Upper lobe of left lung (tissue), 6 donors: ENCODE results near the gene FLYWCH1. TPM values are rescaled to one million over a fixed set of nuclear protein-coding genes. Genes with fewer than 3 reads are reported as not detected.
A peak's percentile ranks its signal among the peaks of the same experiment; 100 is the strongest.

ENCODE experiments used
- ATAC-seq, 2 donors: fragments of 200-7000 bp; cut with Tn5 transposase; one replicate each; pipeline ENCODE4 v1.9.1; 2022; ENCODE audit warnings: mild to moderate bottlenecking in 2 of 2, moderate library complexity in 2 of 2; ENCODE audit not compliant: low FRiP score in 2 of 2
- DNase-seq, 2 donors: peaks; one replicate each; pipeline ENCODE4 v3.0.0-alpha.2; 2019 to 2020
- H3K27ac ChIP-seq, 4 donors: fragments of 200-600 bp; sonication (generic); one replicate each; pipeline ENCODE4 v1.5.1; 2016 to 2019
- H3K27me3 ChIP-seq, 4 donors: fragments of 200-600 bp; sonication (generic); one replicate each; pipeline ENCODE4 v1.5.1; 2017 to 2019
- H3K36me3 ChIP-seq, 4 donors: fragments of 200-600 bp; sonication (generic); one replicate each; pipeline ENCODE4 v1.5.1; 2016 to 2019
- H3K4me1 ChIP-seq, 4 donors: fragments of 200-600 bp; sonication (generic); one replicate each; pipeline ENCODE4 v1.5.1; 2018 to 2019
- H3K4me3 ChIP-seq, 4 donors: fragments of 200-600 bp; sonication (generic); one replicate each; pipeline ENCODE4 v1.5.1; 2017 to 2019; ENCODE audit warnings: mild to moderate bottlenecking in 2 of 4, moderate library complexity in 1 of 4
- H3K9me3 ChIP-seq, 4 donors: fragments of 200-600 bp; sonication (generic); one replicate each; pipeline ENCODE4 v1.5.1; 2018 to 2019
- CTCF ChIP-seq, 6 experiments: fragments of 450-650 bp in 4 of 6; fragments of 200-600 bp in 2 of 6; sonication (generic) in 2 of 6; IDR thresholded peaks; one replicate each; pipeline ENCODE4 v1.5.1; 2016 to 2019; ENCODE audit warnings: antibody characterized with exemption in 6 of 6
- EP300 ChIP-seq, 4 donors: sonication (generic); formaldehyde crosslinking; IDR thresholded peaks; one replicate each; pipeline ENCODE4 v1.5.1; 2017; ENCODE audit warnings: antibody characterized with exemption in 4 of 4, control low read depth in 2 of 4
- POLR2A ChIP-seq, 4 donors: fragments of 450-650 bp; IDR thresholded peaks; one replicate each; pipeline ENCODE4 v1.5.1; 2016 to 2017; ENCODE audit warnings: antibody characterized with exemption in 4 of 4, mild to moderate bottlenecking in 2 of 4
- POLR2AphosphoS5 ChIP-seq, 2 donors: sonication (generic); formaldehyde crosslinking; IDR thresholded peaks; one replicate each; pipeline ENCODE4 v1.5.1; 2017; ENCODE audit warnings: antibody characterized with exemption in 2 of 2
- WGBS, 2 donors: methylation state at CpG; one replicate each; pipeline ENCODE4 v1.1.5; 2017 to 2018; 5-methylcytosine and 5-hydroxymethylcytosine counted together
- total RNA-seq, 6 donors: library from RNA; depleted of rRNA in 4 of 6; stranded (reverse); fragments of >200 nt in 4 of 6; gene quantifications; one replicate each; pipeline versions ENCODE4 v1.1.0 to v1.2.1, GENCODE V29; 2016 to 2021
- donor health status: DM: no; HTN: no; CAD: no; lungs with moderate emphysema.
- donor health status: DM: no; HTN: yes; CAD: no; lungs with severe emphysema.

Gene FLYWCH1
- total RNA-seq, 6 donors from 2014 or later: 19.3 to 162 (median 43.4) TPM

DNA sequence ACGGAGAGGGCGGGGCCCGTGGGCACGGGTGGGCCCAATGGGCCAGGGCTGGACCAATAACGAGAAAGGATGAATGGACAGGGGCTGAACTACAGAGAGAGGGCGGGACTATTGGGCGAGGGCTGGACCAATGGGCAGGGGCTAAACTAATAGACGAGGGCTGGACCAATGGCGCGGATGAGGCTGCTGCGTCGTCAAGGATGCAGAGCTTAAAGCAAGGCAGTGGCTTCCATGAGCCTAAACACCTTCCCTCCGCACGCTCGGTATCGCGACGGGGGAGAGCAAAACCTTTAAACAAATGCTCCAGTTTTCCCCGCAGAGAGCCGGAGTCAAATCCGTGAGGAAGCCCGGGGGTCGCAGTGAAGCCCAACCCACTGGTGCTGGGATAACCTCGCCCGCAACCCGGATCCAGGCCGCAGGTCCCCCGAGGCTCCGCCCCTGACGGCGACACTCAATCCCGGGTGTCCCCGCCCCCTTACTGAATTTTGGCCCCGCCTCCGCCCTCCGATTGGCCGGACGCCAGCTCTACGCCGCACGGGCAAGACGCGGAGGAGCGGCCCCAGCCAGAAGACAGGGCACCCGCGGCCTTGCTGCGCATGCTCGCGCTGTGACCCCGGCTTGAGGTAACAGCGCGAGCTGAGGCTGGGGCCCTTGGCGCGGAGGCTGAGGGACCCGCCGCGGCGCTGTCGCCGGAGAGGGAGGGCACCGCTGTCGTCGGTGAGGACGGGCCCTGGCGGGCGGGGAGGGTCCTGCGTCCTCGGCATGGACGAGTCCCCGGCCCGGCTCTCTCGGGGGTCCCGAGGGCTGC lies 28.9 kb upstream of the FLYWCH1 start, which contains the start of gene FLYWCH2:
Gene FLYWCH2, plus strand, starts transcription at position 566 of the 808 bp plus-strand sequence. CDS start 13,235 bp downstream, outside the sequence.
- Histone ChIP-seq H3K4me3 (peak within 1 kb of the TSS; percentile 75 to 93 (median 85)), H3K27me3 (no peaks in the 10 kb centered on the region), H3K9me3 (no peaks in the 10 kb centered on the region), H3K4me1 (peaks cover 11 to 20% (median 14%) of the 10 kb centered on the region in 4 donors), H3K27ac (peak within 1 kb of the TSS; percentile 95 to 98 (median 96)), H3K36me3 (no peaks in the 10 kb centered on the region)
- peak; percentile 71 to 91 for TF ChIP-seq POLR2AphosphoS5 (IDR thresholded peaks at IDR 0.05)
- peak in 5 of 6 experiments; percentile 14 to 75 (median 57) for TF ChIP-seq CTCF (IDR thresholded peaks at IDR 0.05)
- peak in 1 of 4 donors; percentile 32 for TF ChIP-seq EP300 (IDR thresholded peaks at IDR 0.05)
- peak in 3 of 4 donors; percentile 71 to 81 (median 74) for TF ChIP-seq POLR2A (IDR thresholded peaks at IDR 0.05)
- DNase-seq (peak; percentile 99 to 100), ATAC-seq (peak; percentile 98 to 100)
- WGBS, 2 donors: 0 to 1% methylated on average over 21 to 46 of the region's 73 CpGs

GRCh38 chr16:2883458-2883908 lies 28.2 kb upstream of the FLYWCH1 start:
- DNase-seq (peak in 1 of 2 donors; percentile 90), ATAC-seq (peak in 1 of 2 donors; percentile 28)
- H3K9me3 ChIP-seq: no peaks in the 10 kb centered on the region
- peak in 1 of 4 donors; percentile 5 for TF ChIP-seq POLR2A (IDR thresholded peaks at IDR 0.05)
- TF ChIP-seq CTCF (IDR thresholded peaks at IDR 0.05): no peak
- TF ChIP-seq EP300 (IDR thresholded peaks at IDR 0.05): no peak
- no peak for TF ChIP-seq POLR2AphosphoS5 (IDR thresholded peaks at IDR 0.05)
- no peaks in the 10 kb centered on the region for H3K27me3 ChIP-seq
- H3K4me3 ChIP-seq: peak overlapping the region; percentile 75 to 93 (median 85)
- peak overlapping the region; percentile 95 to 98 (median 96) for H3K27ac ChIP-seq
- 0 to 5% methylated on average over 4 to 31 of the region's 31 CpGs for WGBS, 2 donors
- no peaks in the 10 kb centered on the region for H3K36me3 ChIP-seq
- H3K4me1 ChIP-seq: peaks cover 11 to 20% (median 14%) of the 10 kb centered on the region in 4 donors

DNA sequence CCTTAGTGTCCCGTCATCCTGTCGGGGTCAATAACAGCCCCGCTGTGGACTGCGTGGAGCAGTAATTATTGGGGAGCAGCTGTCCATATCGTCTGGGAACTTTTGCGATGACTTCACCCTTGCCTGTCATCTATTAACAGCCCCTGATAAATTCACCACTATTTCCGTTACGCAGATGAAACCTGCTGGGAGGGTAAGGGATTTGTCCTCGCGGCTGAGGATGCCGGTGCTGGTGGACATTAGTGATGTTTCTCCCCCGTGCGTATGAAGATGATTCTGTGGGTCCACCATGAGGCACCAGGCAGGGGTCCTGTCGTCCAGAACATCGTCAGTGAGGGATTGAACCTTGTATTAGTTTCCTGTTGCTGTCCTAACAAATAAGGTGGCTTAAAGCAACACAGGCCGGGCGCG lies 27.7 kb upstream of the FLYWCH1 start:
- Histone ChIP-seq H3K36me3 (no peaks in the 10 kb centered on the region), H3K4me3 (peak overlapping the region; percentile 75 to 93 (median 85)), H3K27me3 (no peaks in the 10 kb centered on the region), H3K4me1 (peaks cover 11 to 20% (median 14%) of the 10 kb centered on the region in 4 donors), H3K9me3 (no peaks in the 10 kb centered on the region), H3K27ac (peak overlapping the region; percentile 95 to 98 (median 96))
- ATAC-seq (no peak), DNase-seq (no peak)
- WGBS, 2 donors: 62 to 70% methylated on average over 13 to 18 of the region's 18 CpGs
- no peak for TF ChIP-seq POLR2A (IDR thresholded peaks at IDR 0.05)
- TF ChIP-seq POLR2AphosphoS5 (IDR thresholded peaks at IDR 0.05): no peak
- TF ChIP-seq CTCF (IDR thresholded peaks at IDR 0.05): no peak
- TF ChIP-seq EP300 (IDR thresholded peaks at IDR 0.05): no peak

DNA sequence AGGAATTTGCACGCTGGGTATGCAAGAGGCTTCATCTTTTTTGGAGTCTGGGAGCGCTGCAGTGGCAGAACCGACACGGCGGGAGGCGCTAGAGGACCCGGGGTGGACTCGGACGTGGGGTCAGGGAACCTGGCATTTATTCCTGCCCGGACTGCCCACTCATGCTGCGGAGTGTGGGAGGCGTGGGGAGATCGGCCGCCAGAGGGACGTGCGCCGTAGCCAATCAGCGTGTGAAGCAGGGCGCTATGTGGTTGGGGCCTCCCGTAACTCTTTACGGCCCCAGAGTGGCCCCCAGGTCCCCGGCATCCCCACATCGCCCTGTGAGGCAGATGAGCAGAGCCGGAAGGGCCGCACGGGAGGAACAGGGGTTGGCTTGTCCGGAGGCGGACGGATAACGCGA lies 17.5 kb upstream of the FLYWCH1 start:
- Histone ChIP-seq H3K27ac (no peak overlapping the region), H3K4me1 (peaks cover 0 to 12% (median 9%) of the 10 kb centered on the region in 4 donors), H3K27me3 (no peaks in the 10 kb centered on the region), H3K9me3 (no peaks in the 10 kb centered on the region), H3K4me3 (no peak overlapping the region), H3K36me3 (peaks cover 0 to 28% (median 11%) of the 10 kb centered on the region in 4 donors)
- WGBS, 2 donors: 90 to 93% methylated on average over 31 of the region's 31 CpGs
- TF ChIP-seq EP300 (IDR thresholded peaks at IDR 0.05): no peak
- no peak for TF ChIP-seq CTCF (IDR thresholded peaks at IDR 0.05)
- TF ChIP-seq POLR2A (IDR thresholded peaks at IDR 0.05): no peak
- TF ChIP-seq POLR2AphosphoS5 (IDR thresholded peaks at IDR 0.05): no peak
- DNase-seq: peak in 1 of 2 donors; percentile 60
- ATAC-seq: no peak
